Stimulated activated CD4-positive, alpha-beta T cell treated with anti-CD3 and anti-CD28 coated beads, TNF-alpha, amount 100 ng/mL, for 24 hours (primary cell): ENCODE measurements around the gene EPM2AIP1.
"Not testable (repeated sequence)": the region's sequence is repeated elsewhere in the genome, so short reads cannot be mapped to it uniquely, and the experiment has no call there.

Experiments
- DNase-seq, 3 experiments: peaks; one replicate each; pipeline ENCODE4 v3.0.0-alpha.2; 2020; ENCODE audit warnings: low read depth in 3 of 3

EPM2AIP1 gene

DNA sequence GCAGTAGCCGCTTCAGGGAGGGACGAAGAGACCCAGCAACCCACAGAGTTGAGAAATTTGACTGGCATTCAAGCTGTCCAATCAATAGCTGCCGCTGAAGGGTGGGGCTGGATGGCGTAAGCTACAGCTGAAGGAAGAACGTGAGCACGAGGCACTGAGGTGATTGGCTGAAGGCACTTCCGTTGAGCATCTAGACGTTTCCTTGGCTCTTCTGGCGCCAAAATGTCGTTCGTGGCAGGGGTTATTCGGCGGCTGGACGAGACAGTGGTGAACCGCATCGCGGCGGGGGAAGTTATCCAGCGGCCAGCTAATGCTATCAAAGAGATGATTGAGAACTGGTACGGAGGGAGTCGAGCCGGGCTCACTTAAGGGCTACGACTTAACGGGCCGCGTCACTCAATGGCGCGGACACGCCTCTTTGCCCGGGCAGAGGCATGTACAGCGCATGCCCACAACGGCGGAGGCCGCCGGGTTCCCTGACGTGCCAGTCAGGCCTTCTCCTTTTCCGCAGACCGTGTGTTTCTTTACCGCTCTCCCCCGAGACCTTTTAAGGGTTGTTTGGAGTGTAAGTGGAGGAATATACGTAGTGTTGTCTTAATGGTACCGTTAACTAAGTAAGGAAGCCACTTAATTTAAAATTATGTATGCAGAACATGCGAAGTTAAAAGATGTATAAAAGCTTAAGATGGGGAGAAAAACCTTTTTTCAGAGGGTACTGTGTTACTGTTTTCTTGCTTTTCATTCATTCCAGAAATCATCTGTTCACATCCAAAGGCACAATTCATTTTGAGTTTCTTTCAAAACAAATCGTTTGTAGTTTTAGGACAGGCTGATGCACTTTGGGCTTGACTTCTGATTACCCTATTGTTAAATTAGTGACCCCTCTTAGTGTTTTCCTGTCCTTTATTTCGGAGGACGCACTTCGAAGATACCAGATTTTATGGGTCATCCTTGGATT lies 674 bp upstream of the EPM2AIP1 start, which contains the start of gene MLH1:
Gene MLH1, plus strand, starts transcription at position 193 of the 958 bp plus-strand sequence. Its CDS starts 30 bp downstream, at position 223.
- peak; percentile 95 to 98 (median 96) for DNase-seq

DNA sequence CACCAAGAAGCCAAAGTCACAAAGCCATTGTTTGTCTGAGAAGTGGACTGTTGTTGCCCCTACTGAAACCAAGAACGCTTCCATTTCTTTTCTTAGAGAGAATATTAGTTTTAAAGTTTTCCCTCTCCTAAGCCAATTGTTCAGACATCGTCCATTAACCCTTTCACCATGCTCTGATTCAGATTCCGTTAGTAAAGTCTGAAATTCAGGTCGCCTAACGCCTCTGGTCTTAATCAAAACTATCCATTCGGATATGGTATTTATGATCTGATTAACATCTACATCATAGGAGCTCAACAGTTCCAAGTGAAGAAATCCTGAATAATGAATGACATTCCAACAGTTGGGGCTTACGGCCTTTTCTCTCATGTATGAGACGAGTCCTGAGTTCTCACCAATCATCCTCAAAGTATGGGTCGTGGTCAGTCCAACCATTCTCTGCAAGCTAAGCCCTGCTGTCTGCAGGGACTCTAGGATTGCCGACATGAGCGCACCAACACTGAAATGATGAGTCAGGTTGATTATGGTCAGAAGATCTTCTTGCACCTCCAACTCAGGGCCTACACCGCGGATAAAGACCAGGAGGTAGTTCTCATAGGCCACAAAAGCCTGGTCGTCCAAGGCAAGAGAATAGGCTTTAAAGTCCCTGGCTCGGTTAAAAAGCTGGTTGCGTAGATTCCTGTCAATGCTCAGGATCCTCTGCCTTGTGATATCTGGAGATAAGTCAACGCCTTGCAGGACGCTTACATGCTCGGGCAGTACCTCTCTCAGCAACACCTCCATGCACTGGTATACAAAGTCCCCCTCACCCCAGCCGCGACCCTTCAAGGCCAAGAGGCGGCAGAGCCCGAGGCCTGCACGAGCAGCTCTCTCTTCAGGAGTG lies 767 bp downstream of the EPM2AIP1 start:
- peak in 1 of 3 experiments; percentile 5 for DNase-seq

DNA sequence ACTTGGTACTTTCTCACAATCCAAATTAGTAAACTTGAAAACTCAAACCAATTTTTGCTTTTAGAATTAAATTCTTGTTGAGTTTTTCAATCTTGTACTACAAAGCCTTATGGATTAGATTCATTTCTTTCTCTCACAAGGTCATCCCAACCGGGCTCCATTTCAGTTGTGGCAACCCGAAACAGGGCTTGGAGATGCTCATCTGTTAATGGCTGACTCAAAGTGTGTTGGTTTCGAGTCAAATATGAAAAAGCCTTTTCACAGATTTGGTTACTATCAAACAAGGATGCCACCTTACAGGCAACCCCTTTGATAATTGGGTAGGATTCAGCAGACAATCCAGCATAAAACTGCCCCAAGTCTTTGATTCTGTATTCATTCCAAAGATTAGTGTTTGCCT lies 1.8 kb downstream of the EPM2AIP1 start:
- peak in 1 of 3 experiments; percentile 9 for DNase-seq

DNA sequence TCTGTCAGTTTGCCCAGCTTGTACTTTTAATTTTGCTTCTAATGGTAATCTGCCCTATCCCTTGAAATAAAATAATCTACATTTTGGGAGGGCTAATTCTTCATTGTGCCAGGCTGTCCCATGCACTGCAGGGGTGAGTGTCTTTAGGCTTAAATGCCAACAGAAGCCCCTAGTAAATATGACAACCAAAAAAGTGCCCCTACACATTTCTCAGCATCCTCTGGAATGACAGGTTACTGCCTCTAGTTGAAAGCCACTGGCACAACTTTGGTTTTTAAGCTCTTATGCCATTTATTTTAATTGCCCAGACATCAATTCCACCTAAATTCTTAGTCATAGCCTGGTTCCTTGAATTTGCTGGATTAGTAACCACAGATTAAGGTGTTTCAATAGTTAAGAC lies 3.4 kb downstream of the EPM2AIP1 start:
- no peak for DNase-seq

DNA sequence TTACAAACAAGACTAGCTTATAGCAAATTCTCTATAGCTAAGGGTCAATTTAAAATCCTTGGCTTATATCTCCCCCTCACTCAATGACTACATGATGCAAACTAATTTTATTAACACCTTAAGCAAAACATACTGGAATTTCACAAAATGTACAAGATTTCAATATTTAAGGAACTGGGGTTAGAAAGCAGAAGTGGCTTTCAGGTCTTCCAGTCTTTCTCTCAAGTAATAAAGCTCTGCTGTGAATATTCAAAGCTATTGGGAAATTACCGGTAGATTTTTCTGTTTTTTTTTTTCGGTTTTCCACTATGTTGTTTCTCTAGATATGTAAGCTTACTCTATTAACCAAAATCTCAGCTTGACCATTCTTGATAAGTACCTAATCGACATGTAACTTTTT lies 3.9 kb downstream of the EPM2AIP1 start:
- DNase-seq: no peak

DNA sequence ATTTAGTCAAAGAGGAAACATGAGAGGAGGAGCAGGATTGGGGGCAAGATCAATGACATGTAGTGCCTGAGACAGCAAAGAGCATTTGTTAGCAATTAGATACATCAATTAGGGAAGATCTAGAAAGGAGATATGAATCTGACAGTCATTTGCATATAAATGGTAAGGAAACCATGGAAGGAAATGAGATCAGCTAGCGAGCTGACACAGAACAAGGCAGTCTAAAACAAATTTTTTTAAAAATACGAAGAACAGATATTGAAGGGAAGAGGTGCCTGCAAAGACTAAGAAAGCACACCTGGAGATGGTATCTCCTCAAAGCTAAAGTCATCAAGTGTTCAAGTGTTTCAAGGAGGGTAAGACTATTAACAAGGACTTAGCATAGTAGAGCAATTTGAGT lies 4.6 kb downstream of the EPM2AIP1 start:
- no peak for DNase-seq

DNA sequence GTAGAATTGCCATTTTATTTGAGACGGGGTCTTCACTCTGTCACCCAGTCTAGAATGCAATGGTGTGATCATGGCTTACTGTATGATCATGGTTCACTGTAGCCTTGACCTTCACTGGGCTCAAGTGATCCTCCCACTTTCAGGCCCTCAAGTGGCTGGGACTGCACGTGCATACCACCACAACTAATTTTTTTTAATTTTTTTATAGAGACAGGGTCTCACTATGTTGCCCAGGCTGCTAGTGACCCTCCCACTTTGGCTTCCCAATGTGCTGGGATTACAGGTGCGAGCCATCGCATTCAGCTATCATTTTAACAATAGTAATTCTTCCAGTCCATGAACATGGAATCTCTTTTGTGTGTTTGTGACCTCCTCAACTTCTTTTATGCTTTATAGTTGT lies 11.9 kb downstream of the EPM2AIP1 start:
- no peak for DNase-seq

DNA sequence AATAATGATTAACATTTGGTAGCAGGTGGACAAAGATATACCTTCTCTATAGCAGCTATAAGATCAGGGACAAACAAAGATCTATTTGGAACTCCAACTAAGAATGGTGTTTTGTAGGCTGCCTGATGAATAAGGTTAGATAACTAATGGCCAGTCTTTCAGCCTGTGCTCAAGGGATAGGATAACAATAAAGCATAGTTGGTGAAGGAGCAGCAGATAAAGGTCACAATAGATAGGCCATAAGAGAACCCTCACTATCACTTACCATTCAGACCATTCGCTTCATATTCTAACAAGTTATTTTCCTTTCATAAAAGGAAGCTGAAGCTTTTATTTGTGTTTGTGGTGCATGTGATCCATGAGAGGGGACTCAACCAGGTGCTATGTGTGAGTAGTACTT lies 19.8 kb downstream of the EPM2AIP1 start:
- no peak for DNase-seq

DNA sequence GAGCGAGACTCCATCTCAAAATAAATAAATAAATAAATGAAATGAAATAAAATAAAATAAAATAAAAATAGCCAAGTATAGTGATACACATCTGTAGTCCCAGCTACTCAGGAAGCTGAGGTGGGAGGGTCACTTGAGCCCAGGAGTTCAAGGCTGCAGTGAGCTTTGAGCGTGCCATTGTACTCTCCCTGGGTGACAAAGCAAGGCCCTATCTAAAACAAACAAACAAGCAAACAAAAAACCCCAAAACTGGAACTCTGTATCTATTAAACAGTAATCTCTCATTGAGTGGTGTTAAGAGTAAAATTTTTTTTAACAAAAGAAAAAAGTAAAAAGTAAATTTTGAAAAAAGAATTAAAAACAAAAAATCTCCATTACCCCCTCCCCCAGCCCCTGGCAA lies 20.8 kb downstream of the EPM2AIP1 start:
- DNase-seq: no peak

DNA sequence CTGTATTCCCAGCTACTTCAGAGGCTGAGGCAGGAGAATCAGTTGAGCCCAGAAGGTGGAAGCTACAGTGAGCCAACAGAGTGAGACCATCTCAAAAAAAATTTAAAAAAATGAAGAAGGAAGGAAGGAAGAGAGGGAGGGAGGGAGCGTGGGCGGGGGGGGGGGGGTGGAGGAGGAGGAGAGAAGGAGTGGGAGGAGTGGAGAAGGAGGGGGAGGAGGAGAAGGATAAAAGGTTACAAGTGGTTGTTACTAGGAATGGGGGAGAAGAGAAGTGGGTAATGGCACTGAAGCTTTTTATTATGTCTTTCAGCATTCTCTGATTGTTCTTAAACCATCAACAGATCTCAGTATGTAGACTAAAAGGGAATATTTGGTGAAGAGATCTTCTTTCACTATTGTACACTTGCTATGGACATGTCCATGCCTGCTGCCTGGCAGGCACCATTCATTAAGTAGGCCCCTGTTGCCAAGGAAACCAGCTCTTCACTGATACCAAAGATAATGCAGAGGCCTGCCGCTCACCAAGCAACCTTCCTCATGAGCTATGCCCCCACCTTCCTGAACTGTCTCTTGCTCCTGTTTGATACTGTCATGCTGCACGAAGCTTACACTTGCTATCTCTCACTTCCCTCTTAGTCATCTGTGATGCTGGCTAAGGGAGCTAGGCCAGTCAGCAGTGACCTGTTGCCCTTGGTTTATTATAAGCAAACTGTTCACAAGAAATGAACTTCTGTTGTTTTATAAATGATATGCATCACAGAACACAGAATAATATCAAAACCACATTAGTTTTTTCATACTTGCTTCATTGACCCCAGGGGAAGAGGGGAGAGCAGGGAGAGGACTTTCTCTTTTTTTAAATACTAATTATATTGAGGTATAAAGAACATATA lies 23.1 kb downstream of the EPM2AIP1 start:
- DNase-seq: peak in 2 of 3 experiments; percentile 22 to 23

DNA sequence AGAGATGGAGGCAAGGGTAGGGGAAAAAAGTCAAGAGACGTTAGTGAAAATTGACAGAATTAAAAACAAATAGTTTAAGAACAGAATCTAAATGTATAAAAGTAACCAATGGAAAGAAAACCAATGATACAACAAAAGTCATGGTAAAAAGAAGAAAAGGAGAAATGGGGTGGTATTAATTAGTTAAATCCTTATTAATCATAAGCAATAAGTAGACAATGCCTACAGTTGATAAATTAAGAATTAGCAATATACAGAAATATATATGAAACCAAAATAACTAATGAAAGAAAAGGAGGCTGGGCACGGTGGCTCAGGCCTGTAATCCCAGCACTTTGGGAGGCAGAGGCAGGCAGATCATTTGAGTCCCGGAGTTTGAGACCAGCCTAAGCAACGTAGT lies 23.8 kb downstream of the EPM2AIP1 start:
- no peak for DNase-seq

DNA sequence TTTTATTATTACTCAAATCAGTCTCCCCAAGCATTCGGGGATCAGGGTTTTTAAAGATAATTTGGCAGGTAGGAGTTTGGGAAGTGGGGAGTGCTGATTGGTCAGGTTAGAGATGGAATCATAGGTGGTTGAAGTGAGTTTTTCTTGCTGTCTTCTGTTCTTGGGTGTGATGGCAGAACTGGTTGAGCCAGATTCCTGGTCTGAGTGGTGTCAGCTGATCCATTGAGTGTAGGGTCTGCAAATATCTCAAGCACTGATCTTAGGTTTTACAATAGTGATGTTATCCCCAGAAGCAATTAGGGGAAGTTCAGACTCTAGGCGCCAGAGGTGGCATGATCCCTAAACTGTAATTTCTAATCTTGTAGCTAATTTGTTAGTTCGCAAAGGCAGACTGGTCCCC lies 27.5 kb downstream of the EPM2AIP1 start:
- no peak for DNase-seq

DNA sequence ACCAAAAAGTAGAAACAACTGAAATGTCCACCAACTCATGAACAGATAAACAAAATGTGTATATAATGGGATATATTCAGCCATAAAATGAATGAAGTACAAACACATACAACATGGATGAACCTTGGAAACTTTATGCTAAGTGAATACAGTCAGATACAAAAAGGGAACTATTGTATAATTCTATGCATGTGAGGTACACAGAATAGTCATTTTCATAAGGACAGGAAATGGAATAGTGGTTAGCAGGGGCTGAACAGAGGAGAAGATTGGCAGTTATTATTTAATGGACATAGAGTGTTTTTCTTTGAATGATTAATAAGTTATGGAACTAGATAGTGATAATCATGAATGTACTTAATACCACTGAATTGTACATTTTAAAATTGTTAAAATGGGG lies 28.1 kb downstream of the EPM2AIP1 start:
- no peak for DNase-seq

DNA sequence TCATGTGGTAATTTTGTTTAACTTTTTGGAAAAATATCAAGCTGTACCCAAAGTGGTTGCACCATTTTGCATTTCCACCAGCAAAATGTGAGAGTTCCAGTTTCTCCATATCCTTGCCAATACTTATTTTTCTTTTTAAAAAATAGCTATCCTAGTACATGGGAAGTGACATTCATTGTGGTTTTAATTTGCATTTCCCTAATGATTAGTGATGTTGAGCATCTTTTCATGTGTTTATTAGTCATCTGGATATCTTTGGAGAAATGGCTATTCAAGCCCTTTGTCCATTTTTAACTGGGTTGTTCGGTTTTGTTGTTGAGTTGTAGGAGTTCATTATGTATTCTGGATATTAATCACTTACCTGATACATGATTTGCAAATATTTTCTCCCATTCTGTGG lies 28.6 kb downstream of the EPM2AIP1 start:
- DNase-seq: no peak

DNA sequence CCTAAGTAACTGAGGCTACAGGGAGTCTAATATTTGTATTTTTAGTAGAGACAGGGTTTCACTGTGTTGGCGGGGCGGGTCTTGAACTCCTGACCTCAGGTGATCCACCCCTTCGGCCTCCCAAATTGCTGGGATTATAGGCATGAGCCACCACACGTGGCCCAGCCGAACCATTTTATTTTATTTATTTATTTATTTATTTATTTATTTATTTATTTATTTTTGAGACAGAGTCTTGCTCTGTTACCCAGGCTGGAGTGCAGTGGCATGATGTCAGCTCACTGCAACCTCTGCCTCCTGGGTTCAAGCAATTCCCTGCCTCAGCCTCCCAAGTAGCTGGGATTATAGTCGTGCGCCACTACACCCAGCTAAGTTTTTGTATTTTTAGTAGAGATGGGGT lies 29.9 kb downstream of the EPM2AIP1 start:
- DNase-seq: not testable (repeated sequence)

DNA sequence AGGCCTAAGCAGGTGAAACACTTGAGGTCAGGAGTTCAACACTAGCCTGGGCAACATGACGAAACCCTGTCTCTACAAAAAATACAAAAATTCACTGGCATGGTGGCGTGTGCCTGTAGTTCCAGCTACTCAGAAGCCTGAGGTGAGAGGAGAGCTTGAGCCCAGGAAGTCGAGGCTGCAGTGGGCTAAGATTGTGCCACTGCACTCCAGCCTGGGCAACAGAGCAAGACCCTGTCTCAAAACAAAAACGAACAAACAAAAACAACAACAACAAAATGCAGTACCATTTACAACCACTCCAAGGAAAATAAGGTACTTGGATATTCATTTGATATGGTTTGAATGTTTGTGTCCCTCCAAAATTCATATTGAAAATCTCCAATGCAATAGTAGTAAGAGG lies 32.4 kb downstream of the EPM2AIP1 start:
- no peak for DNase-seq

DNA sequence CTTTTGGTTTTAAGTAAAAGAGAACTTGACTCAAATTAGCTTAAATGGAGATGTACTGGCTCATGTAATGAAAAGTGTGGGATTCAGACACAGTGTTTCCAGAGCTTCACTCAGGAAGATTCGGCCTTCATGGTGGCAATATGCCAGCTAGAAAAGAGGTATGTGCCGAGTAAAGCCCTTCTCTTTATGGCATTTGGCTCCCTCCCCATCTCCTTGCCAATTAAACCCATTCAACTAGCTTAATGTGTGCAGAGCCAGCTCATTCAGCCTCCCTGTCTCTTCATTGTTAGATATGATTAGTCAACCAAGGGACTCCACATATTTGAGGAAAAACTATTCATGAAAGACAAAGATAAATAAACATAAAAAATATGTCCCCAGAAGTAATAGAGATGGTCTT lies 33.1 kb downstream of the EPM2AIP1 start:
- no peak for DNase-seq

DNA sequence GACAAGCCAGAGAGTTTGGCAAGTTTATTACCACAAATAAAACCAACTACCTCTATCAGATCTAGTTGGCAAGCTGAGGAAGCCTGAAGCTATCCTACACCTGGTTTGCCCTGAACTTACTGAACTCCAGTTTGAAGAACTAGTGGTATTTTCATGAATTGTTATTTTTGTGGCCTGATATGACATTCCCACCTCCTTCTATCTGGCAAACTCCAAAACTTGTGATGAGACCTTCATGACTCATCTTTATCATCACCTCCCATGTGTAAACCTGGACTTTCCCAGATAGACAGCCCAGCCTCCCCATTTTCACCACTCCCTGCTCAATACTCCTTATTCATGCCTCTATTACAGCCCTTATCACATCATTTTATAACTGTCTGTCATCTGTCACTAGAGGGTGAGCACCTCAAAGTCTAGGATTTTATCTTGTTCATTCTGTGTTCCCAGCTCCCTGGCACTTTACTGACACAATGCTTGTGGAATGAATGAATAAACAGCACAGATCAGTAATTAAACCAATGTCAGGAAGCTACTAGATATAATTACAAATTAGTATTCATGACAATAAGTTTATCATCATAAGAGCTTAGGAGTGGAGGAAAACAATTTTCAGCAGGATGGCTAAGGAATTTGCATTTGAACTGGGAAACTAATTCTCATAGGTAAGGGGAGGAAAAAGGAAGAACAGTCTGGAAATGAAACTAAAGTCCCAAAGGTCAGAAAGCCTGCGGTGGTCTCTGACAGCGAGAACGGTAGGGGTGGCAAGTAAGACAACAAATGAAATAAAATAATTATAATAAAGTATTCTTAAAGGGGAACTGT lies 34.9 kb downstream of the EPM2AIP1 start:
- DNase-seq: no peak

DNA sequence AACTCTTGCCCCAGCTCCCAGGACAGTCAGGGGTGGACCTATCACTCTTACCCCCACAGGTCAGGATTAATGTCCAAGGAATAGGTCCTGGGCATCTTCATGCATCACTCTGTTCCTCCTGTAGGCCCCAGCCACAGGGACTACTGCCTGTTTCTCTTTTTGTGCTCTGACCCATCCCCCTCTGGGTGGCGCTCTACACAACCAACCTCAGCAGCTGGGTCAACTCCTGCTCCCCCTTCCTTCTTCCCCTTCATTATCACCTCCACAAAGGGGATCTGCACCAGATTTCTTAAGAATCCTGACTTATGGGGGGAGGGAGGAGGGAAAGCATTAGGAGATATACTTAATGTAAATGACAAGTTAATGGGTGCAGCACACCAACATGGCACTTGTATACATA lies 35.9 kb downstream of the EPM2AIP1 start:
- DNase-seq: no peak

DNA sequence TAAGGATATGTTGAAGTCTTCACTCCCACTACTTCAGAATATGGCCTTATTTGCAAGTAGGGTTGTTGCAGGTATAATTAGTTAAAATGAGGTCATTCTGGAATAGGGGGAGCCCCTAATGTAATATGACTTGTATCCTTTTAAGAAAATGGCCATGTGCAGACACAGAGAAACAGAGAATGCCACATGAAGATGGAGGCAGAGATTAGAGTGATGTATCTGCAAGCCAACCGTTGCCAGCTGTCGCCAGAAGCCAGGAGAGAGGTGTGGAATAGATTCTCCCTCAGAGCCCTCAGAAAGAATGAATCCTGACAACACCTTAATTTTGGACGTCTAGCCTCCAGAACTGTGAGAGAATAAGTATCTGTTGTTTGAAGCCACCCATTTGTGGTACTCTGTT lies 36.8 kb downstream of the EPM2AIP1 start:
- DNase-seq: no peak
